Mesodermal cell (in vitro differentiated cells): ENCODE results near the gene TPST1.
"Not testable (repeated sequence)": the region's sequence is repeated elsewhere in the genome, so short reads cannot be mapped to it uniquely, and the experiment has no call there.

ENCODE experiments used
- H3K27ac ChIP-seq: 2 replicates; pipeline ENCODE4 v1.7.0; 2013; ENCODE audit warnings: mild to moderate bottlenecking, low read depth, low read length, moderate library complexity; ENCODE audit not compliant: severe bottlenecking
- H3K36me3 ChIP-seq: 2 replicates; pipeline ENCODE4 v1.7.1; 2013; ENCODE audit warnings: mild to moderate bottlenecking, low read length, moderate library complexity; ENCODE audit not compliant: control insufficient read depth, insufficient read depth
- H3K4me1 ChIP-seq: one replicate; pipeline ENCODE4 v1.7.1; 2013; ENCODE audit warnings: mild to moderate bottlenecking, low read length; ENCODE audit not compliant: insufficient read depth, control insufficient read depth, poor library complexity, severe bottlenecking
- H3K4me3 ChIP-seq: 2 replicates; pipeline ENCODE4 v1.7.0; 2013; ENCODE audit warnings: low read length, control low read depth, mild to moderate bottlenecking; ENCODE audit not compliant: insufficient read depth, poor library complexity, severe bottlenecking; ENCODE audit errors: extremely low read depth
- H3K9me3 ChIP-seq: 2 replicates; pipeline ENCODE4 v1.7.1; 2013; ENCODE audit warnings: mild to moderate bottlenecking, low read length, moderate library complexity; ENCODE audit not compliant: control insufficient read depth
- WGBS, 2 experiments: methylation state at CpG; one replicate each; pipeline ENCODE4 v1.1.5; 2013; ENCODE audit warnings: missing lambda C conversion rate in 2 of 2; ENCODE audit not compliant: insufficient coverage in 2 of 2; 5-methylcytosine and 5-hydroxymethylcytosine counted together

TPST1 gene

GRCh38 chr7:66307591-66308215, 102.6 kb downstream of the TPST1 start:
- no peaks in the 10 kb centered on the region for H3K4me1 ChIP-seq
- H3K27ac ChIP-seq = no peak overlapping the region
- H3K4me3 ChIP-seq = no peak overlapping the region
- WGBS, 2 experiments = 94 to 100% methylated on average over 3 to 5 of the region's 5 CpGs
- no peaks in the 10 kb centered on the region for H3K9me3 ChIP-seq
- H3K36me3 ChIP-seq = no peaks in the 10 kb centered on the region

GRCh38 chr7:66308411-66308810, 103.3 kb downstream of the TPST1 start:
- Histone ChIP-seq H3K9me3 (no peaks in the 10 kb centered on the region), H3K4me1 (no peaks in the 10 kb centered on the region), H3K27ac (no peak overlapping the region), H3K36me3 (no peaks in the 10 kb centered on the region), H3K4me3 (no peak overlapping the region)
- 89 to 92% methylated on average over 2 to 3 of the region's 3 CpGs for WGBS, 2 experiments

GRCh38 chr7:66310620-66311019, 105.5 kb downstream of the TPST1 start:
- WGBS, 2 experiments = 93% methylated on average over 2 of the region's 2 CpGs; no CpG with 5 or more reads in 1 of the 2 experiments
- no peak overlapping the region for H3K27ac ChIP-seq
- H3K4me1 ChIP-seq = no peaks in the 10 kb centered on the region
- no peak overlapping the region for H3K4me3 ChIP-seq
- no peaks in the 10 kb centered on the region for H3K9me3 ChIP-seq
- H3K36me3 ChIP-seq = no peaks in the 10 kb centered on the region

GRCh38 chr7:66313886-66314568, 108.9 kb downstream of the TPST1 start:
- H3K4me1 ChIP-seq = no peaks in the 10 kb centered on the region
- 92 to 100% methylated on average over 6 to 8 of the region's 8 CpGs for WGBS, 2 experiments
- H3K27ac ChIP-seq = no peak overlapping the region
- H3K9me3 ChIP-seq = no peaks in the 10 kb centered on the region
- H3K4me3 ChIP-seq = no peak overlapping the region
- H3K36me3 ChIP-seq = no peaks in the 10 kb centered on the region

GRCh38 chr7:66315192-66315591, 110.1 kb downstream of the TPST1 start:
- no peaks in the 10 kb centered on the region for H3K36me3 ChIP-seq
- H3K27ac ChIP-seq = no peak overlapping the region
- H3K9me3 ChIP-seq = no peaks in the 10 kb centered on the region
- 56 to 67% methylated on average over 2 to 3 of the region's 4 CpGs for WGBS, 2 experiments
- no peak overlapping the region for H3K4me3 ChIP-seq
- H3K4me1 ChIP-seq = no peaks in the 10 kb centered on the region

GRCh38 chr7:66319407-66319979, 114.4 kb downstream of the TPST1 start:
- no peaks in the 10 kb centered on the region for H3K36me3 ChIP-seq
- no peak overlapping the region for H3K4me3 ChIP-seq
- H3K9me3 ChIP-seq = peaks cover 9% of the 10 kb centered on the region
- WGBS, 2 experiments = 92 to 100% methylated on average over 1 of the region's 1 CpG
- H3K27ac ChIP-seq = no peak overlapping the region
- H3K4me1 ChIP-seq = no peaks in the 10 kb centered on the region

GRCh38 chr7:66321283-66321682, 116.1 kb downstream of the TPST1 start:
- Histone ChIP-seq H3K4me3 (no peak overlapping the region), H3K27ac (no peak overlapping the region), H3K9me3 (peaks cover 9% of the 10 kb centered on the region), H3K4me1 (peaks cover 2% of the 10 kb centered on the region), H3K36me3 (no peaks in the 10 kb centered on the region)

- H3K9me3 ChIP-seq = peaks cover 9% of the 10 kb centered on the region
- peaks cover 3% of the 10 kb centered on the region for H3K4me1 ChIP-seq
- no peaks in the 10 kb centered on the region for H3K36me3 ChIP-seq
- WGBS, 2 experiments = 83% methylated on average over 1 to 5 of the region's 6 CpGs
- no peak overlapping the region for H3K4me3 ChIP-seq
- no peak overlapping the region for H3K27ac ChIP-seq
Measured at GRCh38 chr7:66323114-66323796, 118.1 kb downstream of the TPST1 start.

- H3K9me3 ChIP-seq, H3K36me3 ChIP-seq, H3K4me3 ChIP-seq, H3K27ac ChIP-seq, H3K4me1 ChIP-seq: not testable (repeated sequence)
- 100% methylated on average over 1 of the region's 6 CpGs; no CpG with 5 or more reads in 1 of the 2 experiments for WGBS, 2 experiments
Measured at GRCh38 chr7:66324985-66325384, 119.9 kb downstream of the TPST1 start.

GRCh38 chr7:66326501-66327215, 121.5 kb downstream of the TPST1 start:
- Histone ChIP-seq H3K4me3 (no peak overlapping the region), H3K27ac (no peak overlapping the region), H3K36me3 (no peaks in the 10 kb centered on the region), H3K9me3 (peaks cover under 1% of the 10 kb centered on the region), H3K4me1 (peaks cover 3% of the 10 kb centered on the region)
- no CpG with 5 or more reads among the region's 1 CpG for WGBS, 2 experiments
